Skeletal muscle cell (primary cell): Measurements from ENCODE around the gene GSTA4.

Experiments
- DNase-seq: peaks from one replicate; pipeline ENCODE4 v3.0.0-alpha.2; 2010; ENCODE audit warnings: low read depth
- H3K4me3 ChIP-seq: 2 replicates; pipeline ENCODE4 v1.5.1; 2011; ENCODE audit warnings: low read depth, mild to moderate bottlenecking, control low read depth, low read length, moderate library complexity

The GSTA4 gene

GRCh38 chr6:52933778-52934177 lies 61.3 kb downstream of the GSTA4 start:
- no peak for DNase-seq
- H3K4me3 ChIP-seq: no peak overlapping the region

GRCh38 chr6:52931351-52931750 lies 63.7 kb downstream of the GSTA4 start:
- H3K4me3 ChIP-seq: no peak overlapping the region
- no peak for DNase-seq

GRCh38 chr6:52929321-52930164 lies 65.5 kb downstream of the GSTA4 start:
- H3K4me3 ChIP-seq: no peak overlapping the region
- DNase-seq: peak; percentile 86
